HG03025 (cell line): ENCODE results near the gene CD180.
A peak's percentile ranks its signal among the peaks of the same experiment; 100 is the strongest.

Experiments
- ATAC-seq: cut with Tn5 transposase; IDR thresholded peaks from one replicate; pipeline ENCODE4 v1.9.1; 2021; ENCODE audit warnings: mild to moderate bottlenecking, moderate library complexity; ENCODE audit not compliant: unreplicated experiment, low FRiP score

Gene CD180

DNA sequence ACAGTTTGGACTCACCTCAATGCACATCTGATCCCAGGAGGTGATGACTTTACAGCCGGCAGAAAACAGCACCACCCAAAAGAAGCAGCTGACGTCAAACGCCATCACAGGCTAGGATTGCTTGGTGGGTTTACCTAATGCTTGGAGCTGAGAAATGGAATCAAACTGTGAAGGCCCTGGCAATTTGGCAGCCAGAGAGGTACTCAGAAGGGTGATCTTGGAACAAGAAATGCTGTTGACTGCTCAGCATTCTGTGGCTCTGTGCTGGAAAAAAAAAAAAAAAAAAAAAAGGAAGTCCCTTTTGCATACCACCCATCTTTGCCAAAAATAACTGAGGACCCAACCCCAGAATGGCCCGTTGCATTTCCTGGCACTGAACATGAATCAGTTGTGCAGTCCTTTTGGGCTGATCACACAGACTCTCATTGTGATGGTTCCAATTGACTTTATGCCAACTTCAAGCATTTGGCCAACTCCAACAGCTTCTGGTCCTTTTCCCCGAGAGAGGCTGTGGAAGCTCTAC lies at the start of gene CD180:
Gene CD180, minus strand, starts transcription at position 263 of the 523 bp plus-strand sequence. Its CDS starts 158 bp downstream, at position 105.
- no peak for ATAC-seq

DNA sequence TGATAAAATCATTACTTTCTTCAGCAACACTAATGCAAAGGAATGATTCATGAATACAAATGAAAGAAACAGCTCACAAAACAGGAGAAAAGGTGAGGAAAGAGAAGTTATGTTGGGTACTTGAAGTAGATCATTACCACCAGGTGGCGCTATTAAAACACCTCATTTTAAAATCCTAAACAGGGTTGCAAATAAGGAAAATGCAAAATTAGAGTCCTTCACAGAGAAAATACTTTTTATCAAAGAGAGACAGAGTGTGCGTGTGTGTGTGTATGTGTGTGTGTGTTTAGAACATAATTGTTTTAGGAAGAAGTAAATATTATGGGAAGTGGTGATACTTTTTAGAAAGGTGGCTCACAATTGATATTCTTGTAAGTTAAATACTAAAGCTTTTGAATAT lies 49.5 kb upstream of the CD180 start:
- ATAC-seq = no peak

DNA sequence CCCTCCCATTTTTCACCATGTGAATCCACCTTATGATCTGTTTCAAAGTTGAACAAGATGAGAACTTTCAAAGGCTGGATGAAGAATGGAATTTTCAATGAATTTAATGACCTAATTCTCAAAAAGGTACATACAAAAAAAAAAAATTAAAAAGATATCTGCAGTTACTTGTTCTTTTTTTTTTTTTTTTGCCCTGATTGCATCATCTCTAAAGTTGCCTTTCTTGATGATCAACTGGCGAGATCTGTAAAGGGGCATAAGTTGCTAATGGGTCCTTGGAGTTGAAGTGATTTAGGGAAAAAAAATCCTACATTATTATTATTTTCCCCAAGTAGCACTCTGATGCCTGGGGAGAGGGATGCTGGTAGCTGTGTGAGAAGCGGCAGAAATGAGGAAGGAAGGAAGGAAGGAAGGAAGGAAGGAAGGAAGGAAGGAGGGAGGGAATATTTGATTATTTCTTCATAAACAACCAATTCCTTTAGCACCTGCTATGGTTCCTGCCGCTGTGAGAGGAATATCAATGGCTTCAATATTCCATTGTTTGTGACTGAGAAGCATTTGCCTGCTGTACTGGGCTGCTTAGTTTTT lies 48.8 kb upstream of the CD180 start:
- ATAC-seq = no peak

GRCh38 chr5:67244345-67244793 lies 47.8 kb upstream of the CD180 start:
- no peak for ATAC-seq

- no peak for ATAC-seq
Observed at GRCh38 chr5:67243944-67244343, 47.3 kb upstream of the CD180 start.

DNA sequence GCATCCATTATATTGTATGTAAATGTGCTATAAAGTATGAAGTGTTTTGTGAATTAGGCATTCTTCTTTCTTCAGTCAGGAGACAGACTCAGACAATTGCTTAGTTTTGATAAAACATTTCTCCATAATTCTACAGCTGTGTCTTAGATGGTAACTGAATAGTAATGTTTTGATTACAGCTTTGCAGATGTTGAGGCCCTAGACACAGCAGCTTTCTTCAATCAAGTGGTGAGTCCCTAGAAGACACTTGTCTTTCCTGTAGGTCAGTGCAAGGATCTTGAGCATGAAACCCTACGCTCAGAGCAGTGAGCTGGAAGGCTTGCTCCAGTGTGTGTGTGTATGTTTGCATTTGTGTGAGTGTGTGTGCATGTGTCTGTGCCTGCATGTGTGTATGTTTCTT lies 46.8 kb upstream of the CD180 start:
- ATAC-seq = no peak

GRCh38 chr5:67241326-67241725 lies 44.7 kb upstream of the CD180 start:
- ATAC-seq = no peak

GRCh38 chr5:67240846-67241245 lies 44.2 kb upstream of the CD180 start:
- ATAC-seq = no peak

- ATAC-seq = no peak
Observed at GRCh38 chr5:67240065-67240464, 43.5 kb upstream of the CD180 start.

DNA sequence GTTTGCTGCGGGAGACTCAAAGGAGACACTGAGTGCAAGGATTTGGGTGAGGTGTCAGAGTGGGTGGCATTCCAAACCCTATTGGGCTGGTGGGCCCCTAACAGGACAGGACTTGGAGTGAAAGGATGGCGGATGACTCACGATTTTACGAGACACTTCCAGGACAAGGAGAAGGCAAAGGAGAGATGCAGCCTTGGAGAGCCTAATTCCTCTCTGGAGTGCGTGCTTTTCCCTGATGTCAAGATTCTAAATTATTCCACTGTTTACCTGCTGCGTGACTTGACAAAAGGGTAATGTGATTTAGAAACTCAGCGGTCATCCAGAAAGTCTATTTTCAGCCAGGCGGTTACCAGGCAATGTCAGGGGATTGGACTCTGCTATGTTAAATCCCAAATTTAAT lies 41.6 kb upstream of the CD180 start:
- ATAC-seq = no peak

- no peak for ATAC-seq
Observed at GRCh38 chr5:67235399-67236110, 39.0 kb upstream of the CD180 start.

DNA sequence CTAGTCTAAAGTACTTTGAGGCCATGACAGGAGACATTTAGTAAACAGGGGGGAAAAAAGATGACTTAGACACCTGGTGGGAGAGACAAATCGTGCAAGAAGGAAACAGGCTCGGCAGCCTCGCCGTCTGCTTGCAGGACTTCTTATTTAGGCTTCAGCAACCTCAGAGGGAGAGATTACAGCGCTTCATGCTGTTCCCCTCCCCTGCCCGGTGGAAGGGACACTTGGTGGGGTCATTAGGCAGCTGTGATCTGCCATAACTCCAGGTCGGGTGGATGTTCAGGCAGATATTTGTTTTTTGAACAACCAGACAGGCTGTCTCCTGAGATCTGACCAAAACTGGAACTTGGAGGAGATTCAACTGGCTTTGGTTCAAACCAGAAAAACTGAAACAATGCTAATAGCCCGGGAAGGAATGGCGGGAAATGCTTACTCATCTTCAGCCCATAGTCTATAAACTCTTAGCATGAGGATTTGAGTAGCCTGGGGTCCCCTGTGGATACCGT lies 38.1 kb upstream of the CD180 start:
- no peak for ATAC-seq

GRCh38 chr5:67233075-67233474 lies 36.5 kb upstream of the CD180 start:
- no peak for ATAC-seq

DNA sequence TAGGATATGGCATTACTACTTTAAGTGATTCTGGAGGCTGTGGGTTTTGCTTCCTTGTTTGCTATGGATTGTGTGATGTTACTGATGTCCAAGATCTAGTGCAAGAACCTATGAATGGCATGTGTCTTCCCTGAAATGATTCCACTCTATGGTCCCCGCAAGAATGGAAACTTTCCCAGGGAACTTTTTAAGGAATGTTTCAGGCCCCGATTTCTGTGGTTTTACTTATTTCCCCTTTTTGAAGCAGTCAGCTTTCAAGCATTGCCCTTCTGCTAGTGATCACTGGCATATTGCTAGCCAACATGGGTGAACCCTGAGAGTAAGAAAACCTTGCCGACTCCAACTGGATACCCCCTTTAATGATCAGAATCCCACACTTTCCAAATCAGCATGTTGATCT lies 26.6 kb upstream of the CD180 start:
- no peak for ATAC-seq

- peak; percentile 25 for ATAC-seq
Observed at GRCh38 chr5:67222243-67223025, 25.8 kb upstream of the CD180 start.

- peak; percentile 88 for ATAC-seq
Observed at GRCh38 chr5:67221487-67222242, 25.1 kb upstream of the CD180 start.

- no peak for ATAC-seq
Observed at GRCh38 chr5:67216564-67216963, 20.0 kb upstream of the CD180 start.

GRCh38 chr5:67215519-67216471 lies 19.2 kb upstream of the CD180 start:
- peak; percentile 99 for ATAC-seq
